ENCODE results near the gene ERCC6L2.

- no peak for TF ChIP-seq CTCF (IDR thresholded peaks at IDR 0.05)
- no peak for TF ChIP-seq ATF1 (CRISPR knock-in tag; IDR thresholded peaks at IDR 0.05)
- no peak for TF ChIP-seq JUN (CRISPR knock-in tag; IDR thresholded peaks at IDR 0.05)
- no peak for TF ChIP-seq E2F1 (CRISPR knock-in tag; IDR thresholded peaks at IDR 0.05)
- no peak for TF ChIP-seq NR2C2 (CRISPR knock-in tag; IDR thresholded peaks at IDR 0.05)
- TF ChIP-seq ZNF121 (CRISPR knock-in tag; IDR thresholded peaks at IDR 0.05): no peak
- no peak for TF ChIP-seq MYBL2 (CRISPR knock-in tag; IDR thresholded peaks at IDR 0.05)
- no peak for TF ChIP-seq RELA (CRISPR knock-in tag; IDR thresholded peaks at IDR 0.05; ENCODE audit: borderline replicate concordance)
- TF ChIP-seq ZBTB43 (CRISPR knock-in tag; IDR thresholded peaks at IDR 0.05): no peak
- TF ChIP-seq USF1 (CRISPR knock-in tag; IDR thresholded peaks at IDR 0.05): no peak
- no peak for TF ChIP-seq PRDM15 (CRISPR knock-in tag; IDR thresholded peaks at IDR 0.05)
- no peak for TF ChIP-seq ZNF416 (CRISPR knock-in tag; IDR thresholded peaks at IDR 0.05)
- TF ChIP-seq ETV6 (CRISPR knock-in tag; IDR thresholded peaks at IDR 0.05): no peak
- no peak for TF ChIP-seq NFYB (CRISPR knock-in tag; conservative IDR thresholded peaks at IDR 0.05; ENCODE audit: low read depth)
Measured at GRCh38 chr9:95920017-95920416, 44.5 kb downstream of the ERCC6L2 start.

All from WTC11 (cell line).